Epithelial cell of proximal tubule (primary cell): ENCODE results near the gene ETFB. TPM values are rescaled to one million over a fixed set of nuclear protein-coding genes. Genes with fewer than 3 reads are reported as not detected.

Experiments
- DNase-seq: peaks from one replicate; pipeline ENCODE4 v3.0.0-alpha.2; 2011; ENCODE audit warnings: low read depth
- H3K4me3 ChIP-seq: 2 replicates; pipeline ENCODE4 v1.5.1; 2011; ENCODE audit warnings: low read depth, mild to moderate bottlenecking, low read length
- total RNA-seq: library from RNA; depleted of rRNA; stranded (reverse); fragments of >200 nt; gene quantifications from 2 replicates; pipeline ENCODE4 v1.2.3, GENCODE V29; 2015
- TF ChIP-seq, protein P1 (sequence below): conservative IDR thresholded peaks from 2 replicates; pipeline ENCODE4 v1.5.1; 2012; ENCODE audit warnings: low read depth, mild to moderate bottlenecking, low read length

ETFB gene
- total RNA-seq, 1 donor from 2014 or later, result 56.0 TPM

DNA sequence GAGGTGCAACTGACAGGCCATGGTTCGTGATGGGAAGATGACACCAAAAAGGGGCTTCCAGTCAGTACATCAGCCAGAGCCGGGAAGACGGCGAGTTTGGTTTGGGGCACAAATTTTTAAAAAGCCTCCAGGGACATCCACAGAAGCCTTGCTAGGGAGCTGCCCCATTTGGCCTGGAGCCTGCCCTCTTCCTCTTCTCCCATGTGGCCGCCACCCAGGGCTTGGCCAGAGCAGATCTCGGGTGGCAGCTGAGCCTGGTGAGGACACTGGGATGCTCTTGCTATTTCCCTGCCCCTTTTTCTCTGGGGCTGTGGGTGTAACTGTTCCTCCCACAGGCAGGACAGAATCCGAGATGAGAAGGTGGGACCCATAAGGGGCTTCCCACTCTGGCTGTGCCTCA is 8.2 kb downstream of the ETFB start:
- no peak overlapping the region for H3K4me3 ChIP-seq
- TF ChIP-seq, protein P1, sequence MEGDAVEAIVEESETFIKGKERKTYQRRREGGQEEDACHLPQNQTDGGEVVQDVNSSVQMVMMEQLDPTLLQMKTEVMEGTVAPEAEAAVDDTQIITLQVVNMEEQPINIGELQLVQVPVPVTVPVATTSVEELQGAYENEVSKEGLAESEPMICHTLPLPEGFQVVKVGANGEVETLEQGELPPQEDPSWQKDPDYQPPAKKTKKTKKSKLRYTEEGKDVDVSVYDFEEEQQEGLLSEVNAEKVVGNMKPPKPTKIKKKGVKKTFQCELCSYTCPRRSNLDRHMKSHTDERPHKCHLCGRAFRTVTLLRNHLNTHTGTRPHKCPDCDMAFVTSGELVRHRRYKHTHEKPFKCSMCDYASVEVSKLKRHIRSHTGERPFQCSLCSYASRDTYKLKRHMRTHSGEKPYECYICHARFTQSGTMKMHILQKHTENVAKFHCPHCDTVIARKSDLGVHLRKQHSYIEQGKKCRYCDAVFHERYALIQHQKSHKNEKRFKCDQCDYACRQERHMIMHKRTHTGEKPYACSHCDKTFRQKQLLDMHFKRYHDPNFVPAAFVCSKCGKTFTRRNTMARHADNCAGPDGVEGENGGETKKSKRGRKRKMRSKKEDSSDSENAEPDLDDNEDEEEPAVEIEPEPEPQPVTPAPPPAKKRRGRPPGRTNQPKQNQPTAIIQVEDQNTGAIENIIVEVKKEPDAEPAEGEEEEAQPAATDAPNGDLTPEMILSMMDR, result no peak
- no peak for DNase-seq

DNA sequence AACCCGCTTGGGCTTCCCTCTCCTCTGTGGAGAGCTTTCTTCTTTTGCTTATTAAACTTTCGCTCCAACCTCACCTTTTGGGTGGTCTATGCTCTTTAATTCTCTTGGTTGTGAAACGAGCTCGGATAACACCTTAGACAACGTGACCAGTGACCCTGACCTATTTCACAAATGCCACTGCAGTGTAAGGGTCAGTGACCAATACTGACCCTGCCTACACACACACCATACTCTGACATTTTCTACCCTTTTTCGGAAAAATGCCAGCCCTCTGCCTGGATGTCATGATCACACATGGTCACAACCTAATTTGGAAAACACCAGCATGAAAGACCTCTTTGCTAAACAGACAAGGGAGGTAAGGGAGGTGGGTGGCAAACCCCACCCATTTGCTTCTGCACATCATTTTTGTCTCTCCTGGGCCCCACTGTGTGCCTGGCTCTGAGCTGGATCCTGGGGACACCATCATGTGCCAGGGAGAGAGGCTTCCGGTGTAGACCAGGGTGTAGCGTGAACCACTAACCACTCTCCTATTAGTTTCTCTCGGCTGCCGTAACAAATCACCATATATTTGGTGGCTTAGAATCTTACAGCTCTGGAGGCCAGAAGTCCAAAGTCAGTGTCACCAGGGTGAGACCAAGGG is 9.9 kb downstream of the ETFB start:
- no peak overlapping the region for H3K4me3 ChIP-seq
- DNase-seq, result no peak
- TF ChIP-seq, protein P1, result no peak

DNA sequence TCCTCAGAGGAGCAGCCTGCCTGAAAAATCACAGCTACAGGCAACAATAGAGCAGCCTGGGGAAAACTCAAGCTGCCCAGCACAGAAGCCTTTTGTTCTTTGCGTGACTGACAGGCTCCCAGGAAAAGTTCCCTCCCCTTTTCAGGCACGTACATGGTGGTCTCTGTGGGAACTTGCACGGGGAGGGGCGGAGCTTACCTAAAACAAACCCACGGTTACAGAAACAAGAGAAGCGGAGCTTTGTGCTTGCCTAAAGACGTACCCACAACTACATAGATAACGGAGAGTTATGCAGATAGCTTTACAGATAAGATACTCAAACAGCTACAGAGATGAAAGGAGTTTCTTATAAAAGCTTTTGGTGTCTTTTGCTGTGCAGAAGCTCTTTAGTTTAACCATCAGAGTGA is 11.4 kb downstream of the ETFB start:
- no peak overlapping the region for H3K4me3 ChIP-seq
- TF ChIP-seq, protein P1, result no peak
- no peak for DNase-seq

DNA sequence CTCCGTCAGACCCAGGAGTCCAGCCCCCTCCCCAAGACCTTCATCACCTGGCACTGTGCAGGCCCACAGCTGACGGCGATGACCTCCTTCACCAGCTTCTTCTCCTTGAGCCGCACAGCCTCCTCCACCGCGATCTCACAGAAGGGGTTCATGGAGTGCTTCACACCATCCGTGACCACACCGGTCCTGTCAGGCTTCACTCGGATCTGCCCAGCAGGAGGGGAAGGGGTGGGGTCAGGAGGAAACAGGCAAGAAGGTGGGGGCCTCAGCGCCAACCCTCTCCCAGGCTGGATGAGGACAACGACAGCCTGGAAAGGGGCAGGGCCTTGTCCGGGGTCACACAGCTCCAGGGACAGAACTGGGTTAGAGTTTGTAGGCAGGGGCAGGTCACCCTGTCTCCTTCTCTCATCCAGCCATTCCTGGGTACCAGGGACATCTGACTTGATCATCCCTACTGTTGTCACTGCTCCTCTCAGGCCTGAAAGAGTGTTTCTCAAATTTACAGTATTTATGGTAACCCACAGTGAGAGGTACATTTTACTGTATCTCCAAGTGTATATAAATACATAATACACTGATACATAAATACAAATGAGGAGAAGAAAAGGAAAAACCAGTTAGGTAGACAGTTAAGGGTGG is 12.0 kb downstream of the ETFB start:
- no peak overlapping the region for H3K4me3 ChIP-seq
- DNase-seq, result no peak
- TF ChIP-seq, protein P1, result no peak

DNA sequence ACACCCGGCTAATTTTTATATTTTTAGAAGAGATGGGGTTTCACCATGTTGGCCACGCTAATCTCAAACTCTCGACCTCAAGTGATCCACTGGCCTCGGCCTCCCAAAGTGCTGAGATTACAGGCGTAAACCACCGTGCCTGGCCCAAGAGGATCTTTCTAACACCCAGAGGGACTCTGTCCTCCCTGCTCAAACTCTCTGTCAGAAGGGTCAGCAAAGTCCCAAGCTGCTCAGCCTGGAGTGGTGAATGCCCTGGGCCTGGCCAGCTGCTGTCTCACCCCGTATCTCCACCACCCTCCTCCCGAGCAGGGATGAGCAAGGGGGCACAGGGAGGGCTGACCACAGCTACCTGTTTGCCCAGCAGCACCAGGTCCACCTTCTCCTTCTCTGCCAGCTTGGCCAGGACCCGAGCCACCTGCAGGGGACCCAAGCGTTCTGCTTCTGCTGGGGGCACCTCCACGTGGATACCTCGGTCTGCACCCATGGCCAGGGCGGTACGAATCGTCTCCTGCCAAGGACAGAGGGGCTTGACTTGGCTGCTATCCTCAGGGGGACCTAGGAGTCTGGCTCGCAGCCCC is 13.3 kb downstream of the ETFB start:
- no peak overlapping the region for H3K4me3 ChIP-seq
- DNase-seq, result no peak
- TF ChIP-seq, protein P1, result no peak

DNA sequence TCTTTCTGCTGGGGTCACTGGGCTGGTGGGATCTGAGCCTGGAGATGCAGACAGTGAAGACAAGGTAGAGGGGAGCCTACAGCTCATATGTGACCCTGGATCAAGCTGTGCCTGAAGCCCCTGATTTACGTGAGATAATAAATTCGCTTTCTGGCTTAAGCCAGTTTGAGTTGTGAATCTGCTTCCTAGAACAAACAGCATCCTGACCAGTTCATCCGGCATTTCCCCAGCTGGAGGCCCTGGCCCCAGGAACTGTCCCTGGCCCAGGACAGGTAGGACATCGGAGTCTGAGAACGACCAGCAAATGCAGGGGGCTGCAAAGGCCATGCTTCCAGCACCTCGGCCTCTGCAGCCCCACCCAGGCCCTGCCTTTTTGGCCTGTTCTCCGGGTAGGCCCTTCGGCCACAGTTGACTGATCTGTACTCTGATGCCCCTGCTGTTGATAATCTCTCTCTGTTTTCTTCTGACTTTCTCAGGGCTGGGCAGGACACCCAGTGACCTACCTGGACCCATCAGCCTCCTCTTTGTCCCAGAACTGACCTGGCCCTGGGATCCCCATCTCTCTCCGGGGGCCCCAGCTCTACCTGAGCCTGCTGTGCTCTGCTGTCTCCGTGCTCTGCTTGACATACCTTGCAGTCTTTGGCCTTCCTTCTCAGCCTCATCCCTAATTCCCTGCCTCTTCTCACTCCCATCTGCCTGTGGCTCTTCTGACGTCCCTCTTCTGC is 14.8 kb downstream of the ETFB start:
- TF ChIP-seq, protein P1, result no peak
- no peak for DNase-seq
- no peak overlapping the region for H3K4me3 ChIP-seq
